Stimulated activated CD8-positive, alpha-beta memory T cell treated with anti-CD3 and anti-CD28 coated beads, Interleukin-12 subunit alpha, Interleukin-12 subunit beta, amount 100 ng/mL, for 1 hour (primary cell): ENCODE measurements around the gene SHISA7.
"Not testable (repeated sequence)": the region's sequence is repeated elsewhere in the genome, so short reads cannot be mapped to it uniquely, and the experiment has no call there.

ENCODE experiments used
- DNase-seq: peaks from one replicate; pipeline ENCODE4 v3.0.0-alpha.2; 2020; ENCODE audit warnings: low read depth

Gene SHISA7

DNA sequence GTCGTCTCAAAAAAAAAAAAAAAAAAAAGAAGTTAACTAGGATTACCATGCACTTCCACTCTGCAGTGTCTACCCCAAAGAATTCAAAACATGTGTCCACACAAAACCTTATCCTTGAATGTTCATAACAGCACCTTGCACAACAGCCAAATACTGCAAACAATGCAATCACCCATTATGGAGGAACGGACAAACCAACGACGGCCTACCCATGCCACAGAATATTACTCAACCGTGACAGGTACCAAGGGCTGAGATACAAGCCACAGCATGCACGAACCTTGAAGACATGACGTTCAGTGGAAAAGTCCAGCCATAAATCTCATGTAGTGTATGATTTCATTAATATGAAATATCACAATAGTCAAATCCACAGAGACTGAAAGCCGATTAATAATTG, 3.0 kb upstream of the SHISA7 start:
- DNase-seq: no peak

DNA sequence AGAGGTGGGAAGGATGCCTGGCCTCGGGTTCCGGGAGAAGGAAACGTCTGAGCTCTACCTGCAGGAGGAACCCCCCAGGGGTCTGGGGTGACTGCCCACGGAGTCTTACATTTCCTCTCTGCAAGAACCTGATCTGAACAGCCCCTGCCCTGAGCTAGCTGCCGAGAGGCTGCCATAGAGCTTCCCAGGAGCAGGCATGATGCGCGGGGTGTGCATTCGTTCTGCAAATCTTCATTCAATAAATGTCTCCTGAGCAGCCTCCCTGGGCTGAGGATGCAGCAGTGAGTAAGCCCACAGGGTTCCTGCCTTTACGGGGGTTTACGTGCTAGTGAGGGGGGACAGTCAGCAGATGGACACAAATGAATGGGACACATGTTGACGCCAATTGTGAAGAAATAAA, 1.5 kb upstream of the SHISA7 start:
- DNase-seq: no peak

DNA sequence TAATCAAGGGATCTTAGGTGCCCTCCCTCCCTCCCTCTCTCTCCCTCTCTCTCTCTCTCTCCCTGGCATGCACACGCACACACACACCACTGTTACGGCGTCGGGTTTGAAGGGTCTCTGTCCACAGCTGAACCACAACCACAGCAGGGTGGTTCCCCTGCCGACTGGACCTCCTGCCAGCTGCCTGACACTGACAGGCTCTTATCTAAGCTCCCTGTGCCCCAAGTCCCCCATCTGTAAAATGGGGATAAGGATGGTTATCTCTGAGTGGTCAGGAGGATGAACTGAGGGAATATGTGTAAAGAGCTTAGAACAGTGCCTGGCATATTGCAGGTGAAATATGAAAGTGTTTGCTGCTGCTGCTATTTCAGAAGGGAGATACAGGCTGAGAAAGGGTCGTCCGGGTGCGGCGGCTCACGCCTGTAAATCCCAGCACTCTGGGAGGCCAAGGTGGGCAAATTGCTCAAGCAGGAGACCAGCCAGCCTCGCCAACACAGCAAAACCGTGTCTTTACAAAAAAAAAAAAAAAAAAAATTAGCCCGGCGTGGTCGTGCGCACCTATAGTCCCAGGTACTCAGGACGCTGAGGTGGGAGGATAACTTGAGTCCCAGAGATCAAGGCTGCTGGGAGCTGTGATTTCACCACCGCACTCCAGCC, 852 bp upstream of the SHISA7 start:
- no peak for DNase-seq

DNA sequence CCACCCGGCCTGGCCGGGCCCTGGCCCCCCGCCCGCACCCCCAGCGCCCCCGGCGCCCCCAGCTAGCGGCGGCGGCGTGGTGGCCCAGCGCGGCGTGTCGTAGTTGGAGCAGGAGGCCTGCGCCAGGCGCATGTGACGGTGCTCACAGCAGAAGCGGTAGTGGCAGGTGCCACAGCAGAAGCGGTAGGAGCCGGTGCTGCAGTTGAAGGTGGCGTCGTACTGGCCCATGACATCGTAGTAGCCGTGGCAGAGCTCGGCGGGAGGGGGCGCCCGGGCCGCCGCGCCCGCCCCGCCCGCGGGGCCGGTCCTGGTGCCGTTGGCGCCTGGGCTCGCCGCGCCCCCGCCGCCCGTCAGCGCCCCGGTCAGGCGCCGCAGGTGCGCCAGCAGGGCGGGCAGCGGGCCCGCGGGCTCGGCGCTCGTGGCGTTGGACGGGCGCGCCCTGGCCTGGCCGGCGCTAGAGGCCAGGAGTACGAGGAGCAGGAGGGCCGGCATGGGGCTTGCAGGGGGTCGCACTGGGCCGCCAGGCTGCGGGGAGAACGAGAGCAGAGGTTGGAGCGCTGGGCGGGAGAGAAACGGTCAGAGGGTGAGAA, 633 bp downstream of the SHISA7 start:
- no peak for DNase-seq

DNA sequence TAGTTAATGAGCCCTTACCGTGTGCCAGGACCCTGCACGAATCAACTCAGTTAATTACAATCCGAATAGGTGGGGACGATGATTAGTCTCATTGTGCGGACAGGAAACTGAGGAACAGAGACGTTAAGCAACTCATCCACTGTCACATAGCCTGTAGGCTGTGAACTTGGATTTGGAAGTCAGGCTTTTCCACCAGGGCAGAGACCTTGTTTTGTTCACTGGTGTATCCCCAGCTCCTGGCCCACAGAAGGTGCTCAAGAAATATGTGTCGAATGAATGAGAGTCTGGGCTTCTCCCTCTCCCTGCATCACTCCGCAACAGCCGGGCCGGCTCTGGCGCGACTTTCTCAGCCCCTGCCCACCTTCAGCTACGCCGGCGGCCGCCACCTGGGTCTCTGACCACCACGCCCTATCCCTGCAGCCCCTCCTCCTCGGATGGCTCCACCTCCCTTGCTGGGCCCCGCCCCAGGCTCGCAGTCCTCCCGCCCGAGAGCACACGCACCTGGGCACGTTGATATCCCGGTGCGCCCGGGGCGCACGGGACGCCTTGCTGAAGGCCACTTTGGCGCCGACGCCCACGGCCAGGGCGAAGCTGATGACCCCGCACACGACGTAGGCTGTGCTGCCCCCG, 1.3 kb downstream of the SHISA7 start:
- no peak for DNase-seq

DNA sequence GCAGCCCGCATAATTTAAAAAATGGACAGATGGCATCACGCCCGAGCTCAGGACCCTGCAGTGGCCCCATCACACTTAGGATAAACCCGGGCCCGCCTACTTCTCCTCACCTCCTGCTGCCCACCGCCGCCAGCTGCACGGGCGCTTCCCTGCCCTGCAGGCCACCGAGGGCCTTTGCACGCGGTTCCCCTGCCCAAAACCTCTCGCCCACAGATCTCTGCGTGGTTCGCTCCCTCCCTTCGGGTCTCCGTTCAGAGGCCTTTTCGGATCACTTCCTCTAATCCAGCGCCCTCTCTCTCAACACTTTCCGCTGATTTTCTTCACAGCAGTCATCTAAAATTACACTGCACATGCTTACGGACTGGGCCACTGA, 1.8 kb downstream of the SHISA7 start:
- no peak for DNase-seq

DNA sequence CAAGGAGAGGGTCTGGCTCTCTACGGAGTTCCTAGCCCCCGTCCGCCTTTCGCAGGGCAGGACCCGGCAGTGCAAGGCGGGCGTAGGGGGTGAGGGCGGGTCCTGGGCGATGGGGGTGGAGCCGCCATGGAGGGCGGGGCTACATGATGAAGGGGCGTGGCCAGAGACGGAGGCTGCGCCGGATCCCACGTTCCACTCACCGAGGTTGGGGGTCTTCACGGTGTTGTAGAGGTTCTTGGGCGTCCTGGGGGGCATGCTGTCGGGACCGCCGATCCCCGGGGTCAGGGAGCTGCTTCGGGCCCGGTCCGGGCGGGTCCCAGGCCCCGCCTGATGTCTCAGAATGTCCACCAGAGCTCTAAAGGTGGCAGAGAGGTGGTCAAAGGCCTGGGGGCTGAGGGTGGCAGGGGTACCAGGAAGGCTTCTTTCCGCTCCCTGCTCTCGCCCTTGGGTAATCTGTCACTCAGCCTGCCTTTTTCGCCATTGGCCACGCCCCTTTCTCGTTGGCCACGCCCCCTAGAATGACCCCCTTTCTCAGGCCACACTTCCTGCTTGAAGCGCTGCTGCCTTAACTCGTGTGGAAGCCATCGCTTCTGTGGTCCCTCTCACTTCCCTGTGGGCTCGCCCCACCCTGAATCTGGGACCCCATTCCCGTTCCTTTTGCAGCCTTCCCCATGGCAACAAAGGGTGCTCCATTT, 2.5 kb downstream of the SHISA7 start:
- DNase-seq: no peak

DNA sequence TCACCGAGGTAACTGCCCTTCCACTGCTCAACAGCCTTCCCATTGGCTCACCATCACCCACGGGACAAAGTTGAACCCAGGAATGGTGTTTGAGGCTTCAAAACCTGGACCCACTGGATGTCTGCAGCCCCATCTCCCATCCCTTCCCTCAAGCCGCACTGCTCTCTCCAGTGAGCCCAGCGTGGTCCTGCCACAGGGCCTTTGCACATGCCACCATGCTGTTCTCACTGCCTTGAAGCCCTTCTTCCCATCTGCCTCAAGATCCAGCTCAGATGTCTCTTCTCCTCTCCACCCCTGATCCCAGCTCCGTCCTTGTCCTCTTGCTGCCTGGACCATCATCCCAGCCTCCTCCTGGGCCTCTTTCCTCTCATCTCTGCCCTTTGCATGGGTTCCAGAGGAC, 4.0 kb downstream of the SHISA7 start:
- DNase-seq: no peak

DNA sequence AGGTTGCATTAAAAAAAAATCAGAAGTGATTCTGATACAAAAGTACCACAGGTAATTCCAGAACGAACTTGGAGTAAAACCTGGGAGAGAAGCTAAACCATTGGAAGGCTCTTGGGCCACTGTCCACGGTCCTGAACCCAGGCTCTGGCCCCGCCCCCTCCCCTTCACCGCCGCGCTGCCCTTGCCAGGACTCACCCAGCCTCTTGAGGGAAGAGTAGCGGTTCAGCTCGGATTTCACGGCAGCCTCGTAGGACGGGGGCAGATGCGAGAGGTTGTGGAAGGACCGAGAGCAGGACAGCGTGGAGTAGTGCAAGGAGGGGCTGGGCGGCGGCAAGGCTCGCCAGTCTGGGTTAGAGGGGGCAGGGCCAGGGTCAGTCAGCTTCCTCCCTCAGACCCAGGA, 5.7 kb downstream of the SHISA7 start:
- DNase-seq: no peak

DNA sequence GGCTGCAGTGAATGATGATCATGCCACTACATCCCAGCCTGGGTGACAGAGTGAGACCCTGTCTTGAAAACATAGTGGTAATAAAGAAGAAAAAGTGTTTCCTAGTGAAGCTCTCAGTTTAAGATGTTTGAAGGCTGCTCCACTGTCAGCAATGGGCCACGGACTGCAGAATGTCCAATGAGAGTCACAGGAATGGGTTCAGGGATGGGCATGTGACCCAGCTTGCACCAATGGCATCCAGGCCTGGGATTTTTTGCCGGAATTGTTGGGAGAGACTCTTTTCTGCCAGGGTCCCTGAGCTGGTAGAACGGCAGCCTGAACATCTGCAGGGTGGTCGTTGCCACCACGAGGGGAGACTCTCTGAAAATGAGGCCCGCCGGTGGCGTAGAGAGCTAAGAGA, 6.3 kb downstream of the SHISA7 start:
- DNase-seq: no peak

DNA sequence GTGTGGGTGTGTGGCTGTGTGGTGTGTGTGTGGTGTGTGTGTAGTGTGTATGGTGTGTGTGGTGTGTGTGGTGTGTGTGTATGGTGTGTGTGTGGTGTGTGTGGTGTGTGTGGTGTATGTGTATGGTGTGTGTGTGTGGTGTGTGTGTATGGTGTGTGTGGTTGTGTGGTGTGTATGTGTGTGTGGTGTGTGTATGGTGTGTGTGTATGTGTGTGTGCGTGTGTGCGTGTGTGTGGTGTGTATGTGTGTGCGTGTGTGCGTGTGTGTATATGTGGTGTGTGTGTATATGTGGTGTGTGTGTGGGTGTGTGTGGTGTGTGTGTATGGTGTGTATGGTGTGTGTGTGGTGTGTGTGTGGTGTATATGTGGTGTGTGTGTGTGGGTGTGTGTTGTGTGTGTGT, 8.1 kb downstream of the SHISA7 start:
- DNase-seq: no peak

DNA sequence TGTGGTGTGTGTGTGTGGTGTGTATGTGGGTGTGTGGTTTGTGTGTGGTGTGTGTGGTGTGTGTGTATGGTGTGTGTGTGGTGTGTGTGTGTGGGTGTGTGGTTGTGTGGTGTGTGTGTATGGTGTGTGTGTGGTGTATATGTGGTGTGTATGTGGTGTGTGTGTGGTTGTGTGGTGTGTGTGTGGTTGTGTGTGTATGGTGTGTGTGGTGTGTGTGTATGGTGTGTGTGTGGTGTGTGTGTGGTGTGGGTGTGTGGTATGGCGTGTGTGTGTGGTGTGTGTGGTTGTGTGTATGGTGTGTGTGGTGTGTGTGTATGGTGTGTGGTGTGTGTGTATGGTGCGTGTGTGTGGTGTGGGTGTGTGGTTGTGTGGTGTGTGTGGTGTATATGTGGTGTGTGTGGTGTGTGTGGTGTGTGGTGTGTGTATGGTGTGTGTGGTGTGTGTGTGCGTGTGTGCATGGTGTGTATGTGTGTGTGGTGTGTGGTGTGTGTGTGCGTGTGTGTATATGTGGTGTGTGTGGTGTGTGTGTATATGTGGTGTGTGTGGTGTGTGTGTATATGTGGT, 8.7 kb downstream of the SHISA7 start:
- no peak for DNase-seq

DNA sequence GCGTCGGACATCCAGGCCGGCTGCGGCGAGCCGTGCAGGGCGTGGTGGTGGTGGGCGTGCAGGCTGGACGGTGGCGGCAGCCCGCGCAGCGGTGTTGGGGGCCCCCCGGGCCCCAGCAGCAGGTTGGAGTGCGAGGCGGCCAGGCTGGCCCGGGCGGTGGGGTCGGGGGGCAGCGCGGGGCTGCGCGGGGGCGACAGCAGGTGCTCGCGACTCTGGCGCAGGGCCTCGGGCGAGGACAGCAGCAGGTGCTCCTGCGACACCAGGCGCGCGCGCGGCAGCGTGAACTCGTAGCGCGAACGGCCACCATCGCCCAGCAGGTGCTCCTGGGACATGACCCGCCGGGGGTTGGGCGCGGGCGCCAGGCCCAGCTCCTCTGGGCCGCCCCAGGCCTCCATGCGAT, 9.8 kb downstream of the SHISA7 start:
- DNase-seq: no peak

DNA sequence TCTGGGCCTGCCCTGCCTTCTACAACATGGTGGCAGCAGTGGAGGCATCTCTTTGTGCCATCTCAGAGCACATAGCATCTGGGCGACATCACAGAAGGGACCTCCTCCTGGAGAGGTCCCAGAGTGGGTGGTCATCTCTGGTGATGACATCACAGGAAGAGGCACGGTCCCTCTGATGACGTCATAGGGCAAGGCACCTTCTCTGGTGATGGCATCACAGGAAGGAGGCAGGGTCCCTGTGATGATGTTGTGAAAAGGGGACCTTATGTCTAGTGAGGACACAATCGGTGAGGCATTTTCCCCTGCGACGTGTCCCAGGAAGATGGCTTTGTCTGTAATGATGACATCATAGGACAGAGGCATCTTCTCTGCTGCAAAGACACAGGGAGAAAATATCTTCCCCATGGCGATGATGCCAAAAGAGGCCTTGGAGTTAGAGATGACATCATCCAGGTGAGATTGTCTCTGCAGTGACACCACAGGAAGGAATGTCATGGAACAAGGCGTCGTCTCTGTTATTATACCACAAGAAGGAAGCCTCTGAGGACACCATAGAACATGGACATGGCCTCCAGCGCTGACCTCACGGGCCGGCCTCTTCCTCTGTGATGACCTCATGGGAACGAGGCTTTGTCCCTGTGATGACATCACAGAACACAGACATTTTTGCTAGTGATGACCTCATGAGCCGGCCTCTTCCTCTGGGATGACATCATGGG, 10.7 kb downstream of the SHISA7 start:
- DNase-seq: no peak

DNA sequence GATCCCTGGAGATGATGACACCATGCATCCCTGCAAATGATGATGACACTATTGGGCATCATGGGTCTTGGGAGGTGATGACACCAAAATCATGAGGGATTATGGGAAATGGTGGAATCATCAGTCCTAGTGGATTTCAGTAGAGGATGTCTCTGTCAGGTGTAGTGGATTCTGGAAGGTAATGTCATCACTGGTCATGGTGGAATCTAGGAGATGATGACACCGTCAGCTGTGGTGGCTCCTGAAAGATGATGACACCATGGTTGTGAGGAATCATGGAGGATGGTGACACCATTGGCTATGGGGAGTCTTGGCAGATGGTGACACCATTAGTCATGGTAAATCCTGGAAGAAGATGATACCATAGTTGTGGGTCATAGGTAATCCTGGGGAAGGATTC, 11.9 kb downstream of the SHISA7 start:
- DNase-seq: no peak

DNA sequence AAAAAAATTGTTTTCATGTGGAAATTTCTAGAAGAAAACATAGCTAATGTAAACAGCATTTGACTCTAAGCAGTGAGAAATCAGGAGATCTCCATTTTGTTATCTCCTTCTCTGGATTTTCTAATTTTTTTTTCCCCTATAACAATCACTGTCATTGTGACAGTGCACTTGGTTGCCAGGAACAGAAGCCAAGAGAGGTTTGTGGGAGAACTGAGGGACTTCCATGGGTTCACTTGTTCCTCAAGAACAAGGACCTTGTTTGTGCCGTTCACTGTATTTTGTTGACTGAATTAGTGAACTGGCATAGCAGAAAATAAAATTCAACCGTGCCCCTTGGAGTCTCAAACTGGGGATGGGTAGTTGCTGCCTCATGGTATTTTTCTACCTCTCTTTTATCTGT, 17.1 kb downstream of the SHISA7 start:
- no peak for DNase-seq

DNA sequence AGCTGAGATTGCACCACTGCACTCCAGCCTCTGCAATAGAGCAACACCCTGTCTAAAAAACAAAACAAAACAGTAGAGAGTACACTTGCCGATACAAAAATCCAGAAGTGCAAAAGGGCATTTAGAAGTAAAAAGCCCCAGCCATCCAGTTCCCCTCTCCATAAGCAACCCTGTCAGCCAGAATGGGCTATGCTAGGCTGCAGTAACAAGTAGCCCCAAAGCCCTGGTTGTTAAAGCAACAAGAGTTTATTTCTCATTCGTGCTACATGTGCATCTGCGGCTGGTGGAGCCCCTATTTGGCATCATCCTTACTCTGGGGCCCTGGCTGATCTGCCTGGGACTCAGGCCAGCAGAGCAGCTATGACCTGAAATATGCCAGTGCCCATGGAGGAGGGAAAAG, 18.6 kb downstream of the SHISA7 start:
- DNase-seq: no peak

DNA sequence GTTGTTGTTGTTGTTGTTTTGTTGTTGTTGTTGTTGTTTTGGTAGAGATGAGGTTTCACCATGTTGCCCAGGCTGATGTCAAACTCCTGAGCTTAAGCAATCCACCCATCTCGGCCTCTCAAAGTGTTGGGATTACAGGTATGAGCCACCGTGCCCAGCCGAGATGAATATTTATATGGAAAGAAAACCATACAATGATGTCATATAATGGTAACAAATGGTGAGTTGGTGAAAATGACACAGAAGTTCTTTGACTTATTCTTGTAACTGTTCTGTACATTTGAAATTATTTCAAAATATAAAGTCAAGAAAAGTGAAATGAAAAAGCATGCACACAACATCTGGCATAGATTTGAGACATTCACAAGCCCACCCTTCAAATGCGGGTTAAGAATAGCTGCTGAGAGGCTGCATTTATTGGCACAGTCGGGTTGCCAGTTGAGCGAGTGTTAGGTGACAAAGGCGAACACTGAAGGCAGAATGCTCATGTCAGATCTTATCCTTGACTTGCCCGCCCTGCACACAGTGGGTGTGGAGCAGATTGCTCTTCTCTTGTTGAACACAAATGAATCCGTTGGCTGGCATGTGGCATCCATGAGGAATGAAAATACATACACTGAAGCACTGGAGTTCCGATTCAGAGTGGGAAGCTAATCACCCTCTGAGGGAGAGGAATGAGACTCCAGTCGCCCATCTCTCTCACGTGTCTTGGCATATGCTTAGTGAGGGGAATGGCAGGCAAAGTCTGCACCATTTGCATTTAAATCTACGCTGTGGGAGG, 19.7 kb downstream of the SHISA7 start:
- DNase-seq: no peak

DNA sequence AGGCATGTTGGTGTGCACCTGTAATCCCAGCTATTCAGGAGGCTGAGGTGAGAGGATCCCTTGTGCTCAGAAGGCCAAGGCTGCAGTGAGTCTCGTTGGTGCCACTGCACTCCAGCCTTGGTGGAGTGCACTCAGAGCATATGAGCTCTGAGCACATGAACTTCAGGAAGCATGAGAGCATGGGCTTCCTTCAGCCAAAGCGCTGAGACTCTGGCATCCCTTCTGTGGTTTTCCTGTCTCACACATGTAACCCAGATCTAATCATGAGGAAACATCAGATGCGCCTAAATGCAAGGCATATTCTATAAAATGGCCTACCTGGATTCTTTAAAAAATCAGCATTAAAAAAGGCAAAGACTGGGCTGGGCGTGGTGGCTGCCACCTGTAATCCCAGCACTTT, 21.8 kb downstream of the SHISA7 start:
- DNase-seq: not testable (repeated sequence)

DNA sequence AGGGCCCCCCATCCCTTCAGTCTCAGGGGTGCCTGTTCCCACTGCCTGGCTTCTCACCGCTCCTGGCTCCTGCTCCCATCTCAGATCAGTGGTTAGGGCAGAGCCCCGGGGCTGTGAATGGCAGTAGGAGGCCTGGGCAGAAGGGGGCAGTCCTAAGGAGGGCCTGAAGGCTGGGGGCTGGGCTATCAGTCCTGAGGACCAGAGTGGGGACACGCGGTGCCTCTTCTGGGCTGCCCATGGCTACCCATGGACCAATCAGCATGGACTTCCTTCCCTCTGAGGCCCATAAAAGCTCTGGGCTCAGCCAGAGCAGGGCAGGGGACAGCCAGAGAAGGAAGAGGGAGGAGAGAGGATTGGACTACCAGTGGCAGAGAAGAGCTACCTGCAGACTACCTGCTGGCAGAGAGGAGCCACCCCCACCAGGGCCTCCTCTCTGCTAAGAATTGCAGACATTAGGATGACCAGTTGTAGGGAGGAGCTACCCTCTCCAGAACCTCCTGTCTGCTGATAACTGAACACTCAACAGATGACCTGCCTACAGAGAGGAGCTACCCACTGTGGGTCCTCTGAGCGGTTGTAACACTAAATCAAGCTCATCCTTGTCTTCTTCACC, 23.4 kb downstream of the SHISA7 start:
- no peak for DNase-seq

DNA sequence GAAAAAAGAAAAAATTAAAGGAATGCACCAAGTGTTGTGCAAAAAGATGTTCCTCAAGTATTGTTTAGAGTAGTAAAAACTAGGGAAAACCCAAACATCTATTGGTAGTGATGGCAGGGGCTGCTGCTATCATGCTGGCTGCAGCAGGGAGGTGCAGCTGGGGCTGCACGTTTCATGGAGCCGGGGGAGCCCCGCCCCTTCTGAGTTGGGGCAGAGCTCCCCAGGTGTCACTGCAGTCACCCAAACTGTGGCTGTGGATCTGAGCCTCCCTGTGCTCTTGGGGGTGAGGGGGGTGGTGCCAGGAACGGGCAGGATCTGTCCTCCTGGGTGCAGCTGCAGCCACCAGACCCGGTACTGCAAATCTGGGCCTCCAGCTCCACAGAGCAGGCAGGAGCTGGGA, 24.0 kb downstream of the SHISA7 start:
- DNase-seq: no peak
